Activated CD8-positive, alpha-beta T cell treated with anti-CD3 and anti-CD28 coated beads, Interleukin-2, amount 10 ng/mL, durations not matched to agents 7 days and 5 days (primary cell): ENCODE data around the gene SNAPC4. TPM values are rescaled to one million over a fixed set of nuclear protein-coding genes. Genes with fewer than 3 reads are reported as not detected.

Experiments
- ATAC-seq: fragments of 150-1000 bp; cut with Tn5 transposase; one replicate; pipeline ENCODE4 v1.10.0; 2021; ENCODE audit warnings: moderate library complexity
- CTCF ChIA-PET: fragments of 350-600 bp; sonication (Branson Sonifier 250); formaldehyde crosslinking; loops from one replicate; lab custom pipeline; 2021; ENCODE audit warnings: antibody characterized with exemption; lab: Charles Lee
- POLR2A ChIA-PET: fragments of 350-600 bp; sonication (Branson Sonifier 250); formaldehyde crosslinking; loops from one replicate; lab custom pipeline; 2021; ENCODE audit warnings: antibody characterized with exemption; lab: Charles Lee
- DNase-seq: peaks from one replicate; pipeline ENCODE4 v3.0.0-alpha.2; 2020
- H3K27ac Mint-ChIP-seq: one replicate; pipeline ENCODE4 v1.8.0; 2021; ENCODE audit warnings: mild to moderate bottlenecking, mixed read lengths
- H3K27me3 Mint-ChIP-seq: one replicate; pipeline ENCODE4 v1.8.0; 2021; ENCODE audit warnings: low read depth, mixed read lengths
- H3K36me3 Mint-ChIP-seq: one replicate; pipeline ENCODE4 v1.8.0; 2021; ENCODE audit warnings: low read depth, mixed read lengths
- H3K4me1 Mint-ChIP-seq: one replicate; pipeline ENCODE4 v1.8.0; 2021; ENCODE audit warnings: low read depth, mixed read lengths
- H3K4me3 Mint-ChIP-seq: one replicate; pipeline ENCODE4 v1.8.0; 2021; ENCODE audit warnings: mild to moderate bottlenecking, mixed read lengths
- H3K9me3 Mint-ChIP-seq: one replicate; pipeline ENCODE4 v1.8.0; 2022; ENCODE audit warnings: mixed read lengths; ENCODE audit not compliant: insufficient read depth
- total RNA-seq, 2 experiments: library from RNA; stranded (reverse); gene quantifications; one replicate each; pipeline ENCODE4 v1.2.3, GENCODE V29; 2021

Gene SNAPC4
- total RNA-seq, 2 experiments from 2014 or later = 9.5 to 9.6 TPM

DNA sequence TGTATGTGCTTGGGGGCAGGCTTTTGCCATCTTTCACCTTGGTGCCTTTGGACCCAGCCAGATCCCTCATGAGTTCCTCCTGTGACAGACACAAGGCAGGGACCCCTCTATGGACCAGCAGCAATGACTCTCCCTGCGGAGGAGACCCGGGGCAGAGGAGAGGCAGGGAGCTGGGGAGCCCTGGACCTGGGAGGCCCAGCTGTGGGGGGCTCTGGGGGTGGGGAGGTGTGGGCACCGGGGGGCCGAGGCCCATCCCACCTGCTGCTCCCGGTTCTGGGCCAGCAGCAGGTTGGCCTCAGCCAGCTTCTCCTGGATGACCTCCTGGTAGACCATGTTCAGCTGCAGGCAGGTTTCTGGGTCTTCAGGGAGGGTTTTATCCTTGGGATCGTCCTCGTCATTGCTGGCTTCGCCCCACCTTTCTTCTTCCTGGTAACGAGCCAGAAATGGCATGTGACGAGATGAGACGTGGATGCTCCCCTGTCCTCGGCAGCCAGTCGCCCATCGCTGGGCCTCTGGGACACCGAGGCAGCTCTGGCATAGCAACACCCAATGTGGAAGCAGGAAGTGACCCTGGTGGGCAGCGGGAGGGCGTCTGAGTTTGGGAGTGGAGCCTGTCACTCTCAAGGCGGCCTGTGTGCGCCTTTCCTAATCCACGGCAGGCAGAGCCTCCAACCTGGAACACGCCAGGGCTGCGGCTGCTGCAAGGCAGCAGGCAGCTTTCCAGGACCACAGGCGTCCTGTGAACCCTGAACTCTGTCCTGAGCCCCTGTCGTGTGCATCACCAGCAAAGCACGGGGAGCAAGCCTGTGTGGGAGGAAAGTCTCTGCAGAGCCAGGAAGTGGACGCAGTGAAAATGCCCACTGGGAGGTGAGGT lies 4.4 kb downstream of the SNAPC4 start:
- Mint-ChIP-seq H3K4me1 (peaks cover 17% of the 10 kb centered on the region), H3K27ac (no peak overlapping the region), H3K4me3 (no peak overlapping the region), H3K27me3 (no peaks in the 10 kb centered on the region), H3K9me3 (no peaks in the 10 kb centered on the region), H3K36me3 (peaks cover 24% of the 10 kb centered on the region)
- DNase-seq (no peak), ATAC-seq (no peak)
- CTCF ChIA-PET = interaction anchor here (2.0 kb wide), 1 partner anchor 32 kb away, joined by 9 read pairs; the partner anchor contains the start of gene DNLZ
- POLR2A ChIA-PET = interaction anchor here (0.6 kb wide), 1 partner anchor 10 kb away, joined by 3 read pairs; no protein-coding TSS in a partner anchor

DNA sequence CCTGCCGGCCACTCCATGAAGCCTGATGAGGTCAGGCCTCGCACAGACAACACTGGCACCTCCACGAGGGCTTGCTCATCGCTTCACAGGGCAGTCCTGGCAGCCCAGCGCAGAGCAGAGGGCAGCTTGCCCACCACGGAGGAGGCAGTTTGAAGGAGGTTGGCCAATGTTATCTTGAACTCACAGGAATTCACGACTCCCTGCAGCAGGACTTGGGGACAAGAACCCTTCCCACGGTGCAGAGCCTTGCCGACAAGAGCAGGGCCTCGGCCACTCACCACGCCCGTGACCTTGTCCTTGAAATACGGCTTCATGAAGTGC lies 5.0 kb downstream of the SNAPC4 start:
- no peak for DNase-seq
- Mint-ChIP-seq H3K9me3 (no peaks in the 10 kb centered on the region), H3K36me3 (peaks cover 26% of the 10 kb centered on the region), H3K27ac (no peak overlapping the region), H3K4me3 (no peak overlapping the region), H3K27me3 (no peaks in the 10 kb centered on the region), H3K4me1 (peaks cover 13% of the 10 kb centered on the region)
- no peak for ATAC-seq
- ChIA-PET CTCF (no interaction called here), POLR2A (no interaction called here)

DNA sequence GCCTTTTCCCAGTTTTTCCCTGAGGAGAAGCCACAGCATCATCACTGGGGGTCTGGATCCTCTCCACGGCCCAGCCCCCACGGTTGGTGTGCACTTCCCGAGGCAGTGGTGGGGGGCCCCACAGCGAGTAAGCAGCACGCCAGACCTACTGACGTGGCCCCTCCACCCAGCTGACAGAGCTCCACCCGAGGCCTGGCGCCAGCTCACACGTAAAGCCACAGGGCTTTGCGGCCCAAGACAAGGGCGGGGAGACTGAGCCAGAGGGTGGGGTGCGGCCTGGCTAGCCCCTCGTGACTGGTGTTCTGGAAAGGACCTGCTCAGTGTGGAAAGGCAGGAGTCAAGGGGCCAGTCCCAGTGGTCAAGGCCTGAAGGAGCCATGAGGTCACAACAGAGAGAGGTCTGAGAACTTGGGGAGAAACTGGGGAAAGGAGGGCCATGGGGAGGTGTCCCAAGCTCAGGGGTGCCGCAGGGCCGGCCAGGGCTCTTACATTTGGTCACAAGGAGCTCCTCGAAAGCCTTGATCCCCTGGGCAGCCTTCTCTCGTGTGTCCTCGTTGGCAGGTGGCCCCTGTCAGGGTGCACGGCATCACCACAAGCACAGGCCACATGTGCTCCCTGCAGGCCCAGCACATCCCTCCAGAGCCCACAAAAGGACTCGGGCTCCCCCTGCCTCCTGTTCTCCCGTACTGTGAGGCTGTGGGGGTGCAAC lies 5.5 kb downstream of the SNAPC4 start:
- ChIA-PET CTCF (no interaction called here), POLR2A (no interaction called here)
- H3K36me3 Mint-ChIP-seq = peaks cover 29% of the 10 kb centered on the region
- H3K9me3 Mint-ChIP-seq = no peaks in the 10 kb centered on the region
- ATAC-seq = no peak
- no peak for DNase-seq
- H3K27ac Mint-ChIP-seq = no peak overlapping the region
- H3K4me1 Mint-ChIP-seq = peaks cover 13% of the 10 kb centered on the region
- H3K27me3 Mint-ChIP-seq = no peaks in the 10 kb centered on the region
- no peak overlapping the region for H3K4me3 Mint-ChIP-seq

DNA sequence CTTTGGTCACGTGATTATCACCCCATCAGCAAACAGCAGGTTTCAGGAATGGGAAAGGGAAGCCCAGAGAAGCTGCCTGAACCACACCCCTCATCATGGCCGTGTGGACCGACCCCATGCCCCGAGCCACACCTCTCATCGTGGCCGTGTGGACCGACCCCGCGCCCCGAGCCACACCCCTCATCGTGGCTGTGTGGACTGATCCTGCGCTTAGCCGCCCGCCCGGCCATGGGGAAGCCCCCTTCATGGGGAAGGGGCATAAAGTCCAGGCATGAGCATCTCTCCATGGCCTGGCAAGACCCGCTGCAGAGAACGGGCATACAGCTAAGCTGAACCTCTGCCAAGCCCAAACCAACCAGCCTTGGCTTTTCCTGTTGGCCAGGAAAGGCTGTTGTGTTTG lies 6.4 kb downstream of the SNAPC4 start:
- no peaks in the 10 kb centered on the region for H3K27me3 Mint-ChIP-seq
- H3K36me3 Mint-ChIP-seq = peaks cover 34% of the 10 kb centered on the region
- DNase-seq (no peak), ATAC-seq (no peak)
- no peaks in the 10 kb centered on the region for H3K9me3 Mint-ChIP-seq
- H3K4me1 Mint-ChIP-seq = peaks cover 7% of the 10 kb centered on the region
- no peak overlapping the region for H3K4me3 Mint-ChIP-seq
- CTCF ChIA-PET = no interaction called here
- POLR2A ChIA-PET = no interaction called here
- H3K27ac Mint-ChIP-seq = no peak overlapping the region

DNA sequence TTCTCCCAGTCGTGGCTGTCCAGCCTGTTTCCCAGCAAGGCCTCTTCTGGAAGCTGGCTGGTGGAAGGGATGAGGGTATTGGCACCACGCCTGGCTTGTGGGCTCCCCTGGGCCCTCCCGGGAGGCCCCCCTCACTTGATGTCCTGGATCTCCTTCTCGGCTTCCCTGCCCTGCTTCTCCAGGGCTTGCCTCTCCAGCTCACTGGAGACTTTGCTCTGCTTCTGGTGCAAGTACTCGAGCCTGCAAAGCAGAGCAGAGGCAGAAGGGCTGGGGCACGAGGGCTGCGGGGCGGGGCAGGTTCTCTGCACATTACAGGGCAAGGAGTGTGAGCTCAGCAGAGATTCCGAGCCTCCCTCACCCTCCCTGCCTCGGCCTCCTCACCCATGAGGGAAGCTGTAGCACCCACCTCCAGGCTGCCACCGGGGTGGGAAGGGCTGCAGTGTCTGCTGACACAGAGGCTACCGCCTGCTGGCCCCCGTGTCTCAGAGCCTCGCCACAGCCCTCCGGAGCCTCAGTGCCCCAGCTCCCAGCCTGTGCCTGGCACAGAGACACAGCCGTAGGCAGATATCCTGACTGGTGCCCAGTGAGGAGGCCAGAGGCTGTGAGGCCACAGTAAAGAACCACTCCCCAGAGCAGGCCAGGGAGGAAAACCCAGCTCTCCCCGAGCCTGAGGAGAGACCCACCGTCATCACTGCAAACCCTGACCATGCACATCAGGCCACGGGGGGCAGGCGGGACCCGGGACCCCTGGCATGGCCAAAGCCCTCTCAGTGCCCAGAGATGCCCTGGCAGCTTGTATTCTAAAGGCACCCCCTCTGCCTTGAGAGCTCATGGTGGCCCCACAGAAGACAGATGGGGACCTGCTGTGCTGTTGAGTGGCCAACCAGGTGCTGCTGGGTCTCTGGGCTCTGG lies 7.2 kb downstream of the SNAPC4 start:
- no peaks in the 10 kb centered on the region for H3K27me3 Mint-ChIP-seq
- peaks cover 3% of the 10 kb centered on the region for H3K4me1 Mint-ChIP-seq
- DNase-seq = no peak
- ChIA-PET CTCF (no interaction called here), POLR2A (interaction anchor here (1.3 kb wide), 1 partner anchor 11 kb away, joined by 3 read pairs; no protein-coding TSS in a partner anchor)
- peaks cover 38% of the 10 kb centered on the region for H3K36me3 Mint-ChIP-seq
- H3K9me3 Mint-ChIP-seq = no peaks in the 10 kb centered on the region
- H3K27ac Mint-ChIP-seq = no peak overlapping the region
- ATAC-seq = no peak
- no peak overlapping the region for H3K4me3 Mint-ChIP-seq

DNA sequence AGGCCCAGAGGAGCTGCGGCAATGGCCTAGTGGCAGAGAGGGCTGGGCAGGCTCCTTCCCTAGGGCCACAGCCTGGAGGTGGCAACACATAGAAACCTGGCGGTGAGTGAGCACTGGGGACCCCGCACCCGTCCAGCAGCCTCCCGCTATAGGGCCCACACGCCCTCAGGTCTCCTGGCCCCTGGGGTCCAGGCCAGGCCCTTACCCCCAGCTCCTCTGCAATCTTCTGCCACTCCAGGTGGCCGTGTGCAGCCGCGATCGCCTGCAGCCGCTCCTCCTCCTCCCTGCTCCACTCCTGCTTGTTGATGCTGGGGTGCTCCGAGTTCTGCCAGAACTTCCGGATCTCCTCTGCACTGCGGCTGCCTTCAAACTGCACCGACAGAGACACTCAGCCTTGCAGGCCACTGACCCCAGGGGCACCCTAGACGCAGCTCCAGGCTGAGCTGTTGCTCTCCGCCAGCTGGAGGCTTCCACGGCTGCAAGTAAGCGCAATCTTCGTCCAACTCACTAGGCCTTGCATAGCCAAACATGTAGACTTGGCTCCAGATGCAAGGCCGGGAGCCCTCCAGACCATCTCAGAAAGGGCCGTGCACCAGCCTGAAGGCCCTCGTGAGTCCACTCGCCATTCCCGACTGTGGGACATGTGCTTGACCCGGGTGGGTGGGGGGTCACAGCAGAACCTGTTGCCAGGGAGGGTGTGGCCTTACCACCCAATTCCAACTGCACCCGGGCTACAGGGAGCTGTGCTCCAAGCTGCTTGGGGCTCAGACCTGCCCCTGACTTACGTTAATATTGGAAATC lies 8.0 kb downstream of the SNAPC4 start:
- peaks cover 42% of the 10 kb centered on the region for H3K36me3 Mint-ChIP-seq
- POLR2A ChIA-PET = interaction anchor here (1.3 kb wide), 1 partner anchor 12 kb away, joined by 3 read pairs; no protein-coding TSS in a partner anchor
- DNase-seq (no peak), ATAC-seq (no peak)
- CTCF ChIA-PET = interaction anchor here (0.9 to 1.4 kb wide), 3 partner anchors 9 to 29 kb away, joined by 3 to 5 read pairs (median 4); partner anchors contain the start of gene DNLZ
- no peaks in the 10 kb centered on the region for H3K27me3 Mint-ChIP-seq
- H3K4me1 Mint-ChIP-seq = peaks cover 3% of the 10 kb centered on the region
- no peak overlapping the region for H3K27ac Mint-ChIP-seq
- H3K9me3 Mint-ChIP-seq = no peaks in the 10 kb centered on the region
- no peak overlapping the region for H3K4me3 Mint-ChIP-seq

DNA sequence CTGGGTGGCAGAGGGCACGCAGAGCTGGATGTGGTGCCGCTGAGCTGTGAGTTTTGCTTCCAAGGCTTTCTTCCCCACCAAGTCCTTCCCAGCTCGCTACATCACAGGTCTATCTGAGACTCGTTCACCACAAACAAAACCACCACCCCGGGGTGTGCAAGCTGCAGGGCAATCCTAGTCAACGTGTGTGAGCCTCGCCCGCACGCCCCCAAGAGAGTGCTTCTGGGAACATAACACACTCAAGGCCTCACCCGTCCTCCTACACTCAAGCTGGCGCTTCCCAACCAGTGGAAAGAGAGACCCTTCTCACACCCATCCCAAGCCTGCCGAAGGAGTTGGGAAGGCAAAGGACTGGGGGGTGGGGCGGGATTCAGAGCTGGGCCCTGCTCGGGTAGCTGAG lies 10.6 kb downstream of the SNAPC4 start:
- ATAC-seq = no peak
- POLR2A ChIA-PET = interaction anchor here (0.9 to 1.2 kb wide), 2 partner anchors 14 to 27 kb away, joined by 4 to 5 read pairs; no protein-coding TSS in a partner anchor
- peaks cover 21% of the 10 kb centered on the region for H3K4me1 Mint-ChIP-seq
- no peaks in the 10 kb centered on the region for H3K9me3 Mint-ChIP-seq
- CTCF ChIA-PET = interaction anchor here (1.2 kb wide), 1 partner anchor 12 kb away, joined by 5 read pairs; no protein-coding TSS in a partner anchor
- no peak overlapping the region for H3K4me3 Mint-ChIP-seq
- H3K27ac Mint-ChIP-seq = no peak overlapping the region
- H3K27me3 Mint-ChIP-seq = no peaks in the 10 kb centered on the region
- peaks cover 52% of the 10 kb centered on the region for H3K36me3 Mint-ChIP-seq
- DNase-seq = no peak

DNA sequence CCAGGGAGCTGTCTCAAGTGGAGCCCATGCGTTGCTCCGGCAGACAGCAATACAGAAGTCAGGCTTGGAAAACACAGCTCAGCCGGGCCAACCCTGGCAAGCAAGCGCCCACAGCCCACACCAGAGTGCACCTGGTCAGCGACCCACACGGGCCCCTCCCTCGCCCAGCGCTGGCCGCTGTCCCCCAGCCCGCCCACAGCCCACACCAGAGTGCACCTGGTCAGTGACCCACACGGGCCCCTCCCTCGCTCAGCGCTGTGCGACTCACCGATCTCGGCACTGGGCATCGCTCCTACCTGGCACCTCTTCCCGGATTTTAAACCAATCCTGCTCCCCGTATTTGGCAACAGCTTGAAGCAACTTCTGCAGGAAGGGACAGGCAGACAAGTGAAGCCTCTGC lies 12.8 kb downstream of the SNAPC4 start:
- peaks cover 27% of the 10 kb centered on the region for H3K4me1 Mint-ChIP-seq
- H3K4me3 Mint-ChIP-seq = no peak overlapping the region
- H3K36me3 Mint-ChIP-seq = peaks cover 62% of the 10 kb centered on the region
- ChIA-PET CTCF (no interaction called here), POLR2A (interaction anchor here (1.7 kb wide), 1 partner anchor 24 kb away, joined by 4 read pairs; the partner anchor contains the start of gene DNLZ)
- no peaks in the 10 kb centered on the region for H3K27me3 Mint-ChIP-seq
- no peak overlapping the region for H3K27ac Mint-ChIP-seq
- no peak for ATAC-seq
- no peak for DNase-seq
- H3K9me3 Mint-ChIP-seq = no peaks in the 10 kb centered on the region

DNA sequence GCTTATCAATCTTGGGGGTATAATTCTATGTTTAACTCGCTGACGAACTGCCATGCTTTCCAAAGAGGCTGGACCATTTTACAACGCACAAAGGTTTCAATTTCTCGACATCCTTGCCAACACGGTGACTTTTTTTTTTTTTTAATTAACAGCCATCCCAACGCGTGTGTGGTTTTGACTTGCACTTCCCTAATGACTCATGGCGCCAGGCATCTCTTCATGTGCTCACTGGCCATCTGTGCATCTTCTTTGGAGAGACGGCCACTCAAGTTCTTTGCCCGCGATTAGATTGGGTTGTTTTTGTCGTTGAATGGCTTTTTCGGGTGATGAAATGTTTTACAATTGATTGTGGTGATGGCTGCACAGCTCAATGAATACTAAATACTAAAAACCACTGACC lies 14.0 kb downstream of the SNAPC4 start:
- ChIA-PET POLR2A (interaction anchor here (0.6 kb wide), 1 partner anchor 10 kb away, joined by 3 read pairs; no protein-coding TSS in a partner anchor), CTCF (interaction anchor here (1.9 kb wide), 1 partner anchor 15 kb away, joined by 8 read pairs; no protein-coding TSS in a partner anchor)
- no peak for ATAC-seq
- Mint-ChIP-seq H3K36me3 (peaks cover 54% of the 10 kb centered on the region), H3K9me3 (no peaks in the 10 kb centered on the region), H3K4me1 (peaks cover 27% of the 10 kb centered on the region), H3K4me3 (no peak overlapping the region), H3K27ac (no peak overlapping the region), H3K27me3 (no peaks in the 10 kb centered on the region)
- DNase-seq = no peak

DNA sequence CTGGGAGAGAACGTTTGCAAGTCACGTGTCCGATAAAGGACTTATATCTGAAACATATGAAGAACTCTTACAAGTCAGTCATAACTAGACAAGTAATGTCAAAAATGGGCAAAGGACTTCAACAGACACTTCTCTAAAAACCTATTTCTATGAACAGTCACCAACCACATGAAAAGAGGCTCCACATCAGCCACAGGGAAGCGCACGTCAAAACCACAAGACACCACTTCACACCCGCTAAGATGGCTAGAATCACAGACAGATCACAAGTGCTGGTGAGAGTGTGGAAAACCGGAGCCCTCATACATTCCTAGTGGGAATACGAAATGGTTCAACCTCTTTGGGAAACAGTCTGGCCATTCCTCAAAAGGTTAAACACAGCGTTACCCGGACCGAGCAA lies 15.0 kb downstream of the SNAPC4 start:
- Mint-ChIP-seq H3K4me1 (peaks cover 27% of the 10 kb centered on the region), H3K36me3 (peaks cover 52% of the 10 kb centered on the region), H3K27ac (peak overlapping the region; percentile 45), H3K9me3 (no peaks in the 10 kb centered on the region), H3K4me3 (peak overlapping the region; percentile 27), H3K27me3 (no peaks in the 10 kb centered on the region)
- peak; percentile 73 for ATAC-seq
- ChIA-PET CTCF (interaction anchor here (0.8 to 1.9 kb wide), 7 partner anchors 12 to 21 kb away, joined by 3 to 8 read pairs (median 4); partner anchors contain the start of genes DNLZ and SNAPC4), POLR2A (interaction anchor here (0.9 to 1.0 kb wide), 3 partner anchors 13 to 25 kb away, joined by 3 to 5 read pairs (median 3); partner anchors contain the start of genes ENTR1 and PMPCA)
- DNase-seq = peak; percentile 81
